ENCODE data around the gene TDO2. TPM values are rescaled to one million over a fixed set of nuclear protein-coding genes. Genes with fewer than 3 reads are reported as not detected.

The TDO2 gene
- total and polyA plus RNA-seq, 2 of the 4 experiments (the other 2 are of a cell fraction) = 0.09 to 0.18 TPM

DNA sequence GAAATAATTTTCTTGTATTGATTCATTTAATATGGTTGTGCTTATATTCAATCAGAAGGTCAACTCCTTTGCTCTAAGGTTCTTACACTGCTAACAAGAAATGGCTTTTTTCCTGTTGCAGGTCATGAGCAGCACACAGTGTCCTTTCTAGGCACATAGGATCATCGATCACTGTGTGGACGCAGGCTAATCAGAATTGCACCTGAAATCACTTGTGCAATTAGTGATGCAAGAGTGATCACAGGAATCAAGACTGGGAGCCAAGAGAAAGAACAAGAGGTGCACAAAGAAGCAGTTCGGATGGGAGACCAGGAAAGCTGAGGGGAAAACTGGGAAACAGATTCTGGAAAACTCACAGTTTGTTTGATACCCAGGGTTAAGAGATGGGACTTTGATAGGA, 21.1 kb downstream of the TDO2 start:
- H2BK5ac ChIP-seq (ENCODE audit: low read depth, low read length, poor library complexity, severe bottlenecking) = no peak overlapping the region
- H3K4me2 ChIP-seq (ENCODE audit: low read depth, low read length) = no peak overlapping the region
- dilution Hi-C loops (cut with HindIII; ENCODE audit: low sequenced_read_pairs, unreplicated experiment) = no loop called here
- ATAC-seq (ENCODE audit: low read depth) = no peak
- no peak overlapping the region for H2BK15ac ChIP-seq (ENCODE audit: low read depth, low read length)
- 81% methylated on average over 2 of the region's 3 CpGs; no CpG with 5 or more reads in 1 of the 2 experiments for WGBS, 2 experiments (ENCODE audit: extremely low coverage in 2 of 2, insufficient read length in 1 of 2)
- no peaks in the 10 kb centered on the region for H3K36me3 ChIP-seq (ENCODE audit: control insufficient read depth, insufficient read depth, low read length)
- no peak overlapping the region for H4K5ac ChIP-seq (ENCODE audit: low read depth, low read length)
- no peak overlapping the region for H3K18ac ChIP-seq (ENCODE audit: low read depth, low read length)
- ChIA-PET POLR2A (ENCODE audit: unreplicated experiment) (no interaction called here), CTCF (no interaction called here)
- no peaks in the 10 kb centered on the region for H3K9me1 ChIP-seq (ENCODE audit: insufficient read depth, low read length)
- H3K27me3 ChIP-seq (ENCODE audit: control insufficient read depth, insufficient read depth, low read length) = no peaks in the 10 kb centered on the region
- H4K91ac ChIP-seq (ENCODE audit: insufficient read depth, low read depth, low read length) = no peak overlapping the region
- BruUV-seq (replicated peaks) = TSS peak; percentile 95
- in situ Hi-C loops (cut with MboI; ENCODE audit: low sequenced_read_pairs) = no loop called here
- DNase-seq = no peak
- no peak overlapping the region for H2AFZ ChIP-seq (replicated peaks; ENCODE audit: low read length, poor library complexity)
- H2BK120ac ChIP-seq (ENCODE audit: low read depth, low read length) = no peak overlapping the region
- H4K8ac ChIP-seq (ENCODE audit: low read depth in 2 of 2, low read length in 2 of 2) = no peak overlapping the region
- H3K9ac ChIP-seq (ENCODE audit: low read depth, low read length) = no peak overlapping the region
- no peak overlapping the region for H3K23ac ChIP-seq (ENCODE audit: low read depth, low read length)
- TF ChIP-seq, protein P1, sequence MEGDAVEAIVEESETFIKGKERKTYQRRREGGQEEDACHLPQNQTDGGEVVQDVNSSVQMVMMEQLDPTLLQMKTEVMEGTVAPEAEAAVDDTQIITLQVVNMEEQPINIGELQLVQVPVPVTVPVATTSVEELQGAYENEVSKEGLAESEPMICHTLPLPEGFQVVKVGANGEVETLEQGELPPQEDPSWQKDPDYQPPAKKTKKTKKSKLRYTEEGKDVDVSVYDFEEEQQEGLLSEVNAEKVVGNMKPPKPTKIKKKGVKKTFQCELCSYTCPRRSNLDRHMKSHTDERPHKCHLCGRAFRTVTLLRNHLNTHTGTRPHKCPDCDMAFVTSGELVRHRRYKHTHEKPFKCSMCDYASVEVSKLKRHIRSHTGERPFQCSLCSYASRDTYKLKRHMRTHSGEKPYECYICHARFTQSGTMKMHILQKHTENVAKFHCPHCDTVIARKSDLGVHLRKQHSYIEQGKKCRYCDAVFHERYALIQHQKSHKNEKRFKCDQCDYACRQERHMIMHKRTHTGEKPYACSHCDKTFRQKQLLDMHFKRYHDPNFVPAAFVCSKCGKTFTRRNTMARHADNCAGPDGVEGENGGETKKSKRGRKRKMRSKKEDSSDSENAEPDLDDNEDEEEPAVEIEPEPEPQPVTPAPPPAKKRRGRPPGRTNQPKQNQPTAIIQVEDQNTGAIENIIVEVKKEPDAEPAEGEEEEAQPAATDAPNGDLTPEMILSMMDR (conservative IDR thresholded peaks at IDR 0.05; ENCODE audit: low read depth, low read length) = no peak
- TF ChIP-seq POLR2A (IDR thresholded peaks at IDR 0.05; ENCODE audit: low read depth, low read length) = no peak
- TF ChIP-seq FOS (IDR thresholded peaks at IDR 0.05; ENCODE audit: low read depth, low read length) = no peak
- TF ChIP-seq MXI1 (IDR thresholded peaks at IDR 0.05; ENCODE audit: borderline replicate concordance, low read depth, low read length) = no peak
- no peak for TF ChIP-seq SMC3 (IDR thresholded peaks at IDR 0.05; ENCODE audit: low read depth, low read length)
- TF ChIP-seq RAD21 (IDR thresholded peaks at IDR 0.05; ENCODE audit: low read length) = no peak
- no peak for TF ChIP-seq CEBPB (IDR thresholded peaks at IDR 0.05; ENCODE audit: low read depth, low read length)
- TF ChIP-seq, protein P2, sequence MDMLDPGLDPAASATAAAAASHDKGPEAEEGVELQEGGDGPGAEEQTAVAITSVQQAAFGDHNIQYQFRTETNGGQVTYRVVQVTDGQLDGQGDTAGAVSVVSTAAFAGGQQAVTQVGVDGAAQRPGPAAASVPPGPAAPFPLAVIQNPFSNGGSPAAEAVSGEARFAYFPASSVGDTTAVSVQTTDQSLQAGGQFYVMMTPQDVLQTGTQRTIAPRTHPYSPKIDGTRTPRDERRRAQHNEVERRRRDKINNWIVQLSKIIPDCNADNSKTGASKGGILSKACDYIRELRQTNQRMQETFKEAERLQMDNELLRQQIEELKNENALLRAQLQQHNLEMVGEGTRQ (IDR thresholded peaks at IDR 0.05; ENCODE audit: low read depth, low read length) = no peak
- TF ChIP-seq CHD1 (IDR thresholded peaks at IDR 0.05; ENCODE audit: low read depth, low read length) = no peak
- no peak for TF ChIP-seq RCOR1 (IDR thresholded peaks at IDR 0.05; ENCODE audit: insufficient replicate concordance, low read length)
- TF ChIP-seq NFE2L2 (IDR thresholded peaks at IDR 0.05; ENCODE audit: low read depth, low read length) = no peak
- TF ChIP-seq, protein P3, sequence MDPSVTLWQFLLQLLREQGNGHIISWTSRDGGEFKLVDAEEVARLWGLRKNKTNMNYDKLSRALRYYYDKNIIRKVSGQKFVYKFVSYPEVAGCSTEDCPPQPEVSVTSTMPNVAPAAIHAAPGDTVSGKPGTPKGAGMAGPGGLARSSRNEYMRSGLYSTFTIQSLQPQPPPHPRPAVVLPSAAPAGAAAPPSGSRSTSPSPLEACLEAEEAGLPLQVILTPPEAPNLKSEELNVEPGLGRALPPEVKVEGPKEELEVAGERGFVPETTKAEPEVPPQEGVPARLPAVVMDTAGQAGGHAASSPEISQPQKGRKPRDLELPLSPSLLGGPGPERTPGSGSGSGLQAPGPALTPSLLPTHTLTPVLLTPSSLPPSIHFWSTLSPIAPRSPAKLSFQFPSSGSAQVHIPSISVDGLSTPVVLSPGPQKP (IDR thresholded peaks at IDR 0.05; ENCODE audit: borderline replicate concordance, low read depth, low read length) = no peak
- no peak for TF ChIP-seq MAZ (IDR thresholded peaks at IDR 0.05; ENCODE audit: borderline replicate concordance, low read depth, low read length)
- TF ChIP-seq RFX5 (IDR thresholded peaks at IDR 0.05; ENCODE audit: low read depth, low read length) = no peak
- no peak for TF ChIP-seq MAFK (IDR thresholded peaks at IDR 0.05; ENCODE audit: low read depth, low read length)
- no peak for TF ChIP-seq BHLHE40 (IDR thresholded peaks at IDR 0.05; ENCODE audit: low read depth, low read length)
- H3K4me3 ChIP-seq (ENCODE audit: insufficient read depth, low read depth, low read length) = no peak overlapping the region
- H2BK20ac ChIP-seq (ENCODE audit: low read depth, low read length) = no peak overlapping the region
- no peaks in the 10 kb centered on the region for H3K79me1 ChIP-seq (ENCODE audit: low read depth in 1 of 2, low read length in 2 of 2)
- intact Hi-C loops (cut with micrococcal nuclease) = no loop called here
- H3K4ac ChIP-seq (ENCODE audit: low read depth, low read length) = no peak overlapping the region
- no peaks in the 10 kb centered on the region for H4K20me1 ChIP-seq (ENCODE audit: insufficient read depth, low read length)
- H3K14ac ChIP-seq (replicated peaks; ENCODE audit: low read depth, low read length) = no peak overlapping the region
- H3K27ac ChIP-seq (ENCODE audit: insufficient read depth, low read length) = no peak overlapping the region
- no peaks in the 10 kb centered on the region for H3K4me1 ChIP-seq (ENCODE audit: control insufficient read depth, insufficient read depth, low read length)
- H3K9me3 ChIP-seq (ENCODE audit: control insufficient read depth, insufficient read depth, low read length) = no peaks in the 10 kb centered on the region
- H2AK9ac ChIP-seq (replicated peaks; ENCODE audit: low read depth, low read length, poor library complexity) = no peak overlapping the region
- peak overlapping the region; percentile 10; the same call in 1 of the 2 replicates for H3K56ac ChIP-seq (ENCODE audit: extremely low read depth, insufficient read depth, low read length)
- no peak overlapping the region for H2AK5ac ChIP-seq (ENCODE audit: low read depth, low read length)

Measured in IMR-90 (cell line).